GM21515 (cell line): ENCODE data around the gene MBD3L1.

Experiments
- ATAC-seq: cut with Tn5 transposase; IDR thresholded peaks from one replicate; pipeline ENCODE4 v1.9.1; 2021; ENCODE audit not compliant: unreplicated experiment

The MBD3L1 gene

DNA sequence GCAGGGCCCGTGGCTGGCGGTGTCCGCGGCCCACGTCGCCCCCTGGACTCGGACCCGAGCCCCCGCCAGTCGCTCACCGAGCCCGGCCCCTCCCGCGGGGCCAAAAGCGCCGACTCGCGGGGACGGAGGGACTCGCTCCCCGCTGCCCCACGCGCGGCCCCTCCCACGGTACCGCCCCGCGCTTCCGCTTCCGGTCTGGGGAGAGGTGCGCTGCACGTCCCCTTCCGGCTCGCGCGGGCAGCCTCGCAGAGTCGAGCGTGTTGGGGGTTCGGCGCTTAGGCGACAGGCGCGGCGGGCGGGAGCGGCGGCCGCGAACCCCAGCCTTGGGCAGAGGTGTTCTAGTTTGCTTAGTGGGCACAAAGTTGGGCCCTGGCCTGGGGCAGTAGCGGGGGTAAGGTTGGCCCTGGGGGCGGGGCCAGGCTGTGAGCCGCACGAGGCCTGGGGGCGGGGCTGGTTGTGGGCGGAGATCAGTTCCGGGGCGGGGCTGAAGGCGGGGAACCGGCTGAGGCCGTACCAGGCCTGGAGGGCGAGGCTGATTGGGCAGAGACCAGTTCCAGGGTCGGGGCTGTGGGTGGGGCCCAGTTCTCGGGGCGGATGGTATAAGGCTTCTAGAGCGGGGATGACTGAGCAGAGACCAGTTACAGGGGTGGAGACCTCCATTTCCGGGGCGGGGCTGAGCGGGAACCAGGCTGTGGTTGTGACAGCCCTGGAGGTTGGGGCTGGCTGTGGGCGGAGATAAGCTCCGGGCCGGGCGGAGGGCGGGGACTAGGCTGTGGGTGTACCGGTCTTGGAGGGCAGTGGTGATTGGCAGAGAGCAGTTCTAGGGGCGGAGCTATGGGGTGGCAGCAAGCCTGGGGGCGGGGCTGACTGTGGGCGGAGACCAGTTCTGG is at the start of gene MBD3L1, which contains the start of gene ZNF558:
MBD3L1 (plus strand) TSS at position 246 of the 890 bp plus-strand sequence. CDS start 10,302 bp downstream, outside the sequence.
ZNF558 (minus strand) TSS at position 173 of the 890 bp plus-strand sequence. CDS start 9,645 bp downstream, outside the sequence.
- ATAC-seq = peak; percentile 86

DNA sequence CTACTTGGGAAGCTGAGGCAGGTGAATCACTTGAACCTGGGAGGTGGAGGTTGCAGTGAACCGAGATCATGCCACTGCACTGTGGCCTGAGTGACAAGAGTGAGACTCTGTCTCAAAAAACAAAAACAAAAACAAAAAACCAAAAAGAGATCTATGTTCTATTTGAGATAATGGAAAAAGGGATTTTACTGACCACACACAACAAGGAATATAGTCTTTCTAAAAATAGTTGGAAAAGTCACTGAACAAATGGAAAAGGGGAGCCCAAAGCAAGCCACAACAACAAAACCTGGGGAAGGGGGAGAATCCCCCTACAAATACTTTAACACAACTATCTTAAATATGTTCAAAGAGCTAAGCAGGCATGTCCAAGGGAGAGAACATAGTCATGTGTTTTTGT is 37.4 kb upstream of the MBD3L1 start:
- no peak for ATAC-seq

DNA sequence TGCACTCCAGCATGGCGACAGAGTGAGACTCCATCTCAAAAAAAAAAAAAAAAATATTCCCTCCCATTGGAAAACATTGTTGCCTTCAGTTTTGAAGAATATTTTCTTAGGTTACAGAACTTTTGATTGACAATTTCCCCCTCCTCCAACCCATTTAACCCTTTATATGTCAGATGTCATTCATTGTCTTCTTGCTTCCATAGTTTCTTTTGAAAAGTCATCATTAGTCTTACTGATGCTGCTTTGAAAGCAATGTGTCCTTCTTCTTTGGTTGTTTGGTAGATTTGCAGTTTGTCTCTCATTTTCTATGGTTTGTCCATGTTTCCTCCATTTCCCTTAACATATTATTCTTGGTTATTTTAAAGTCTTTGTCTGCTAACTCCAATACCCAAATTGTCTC is 25.5 kb upstream of the MBD3L1 start:
- ATAC-seq = no peak

DNA sequence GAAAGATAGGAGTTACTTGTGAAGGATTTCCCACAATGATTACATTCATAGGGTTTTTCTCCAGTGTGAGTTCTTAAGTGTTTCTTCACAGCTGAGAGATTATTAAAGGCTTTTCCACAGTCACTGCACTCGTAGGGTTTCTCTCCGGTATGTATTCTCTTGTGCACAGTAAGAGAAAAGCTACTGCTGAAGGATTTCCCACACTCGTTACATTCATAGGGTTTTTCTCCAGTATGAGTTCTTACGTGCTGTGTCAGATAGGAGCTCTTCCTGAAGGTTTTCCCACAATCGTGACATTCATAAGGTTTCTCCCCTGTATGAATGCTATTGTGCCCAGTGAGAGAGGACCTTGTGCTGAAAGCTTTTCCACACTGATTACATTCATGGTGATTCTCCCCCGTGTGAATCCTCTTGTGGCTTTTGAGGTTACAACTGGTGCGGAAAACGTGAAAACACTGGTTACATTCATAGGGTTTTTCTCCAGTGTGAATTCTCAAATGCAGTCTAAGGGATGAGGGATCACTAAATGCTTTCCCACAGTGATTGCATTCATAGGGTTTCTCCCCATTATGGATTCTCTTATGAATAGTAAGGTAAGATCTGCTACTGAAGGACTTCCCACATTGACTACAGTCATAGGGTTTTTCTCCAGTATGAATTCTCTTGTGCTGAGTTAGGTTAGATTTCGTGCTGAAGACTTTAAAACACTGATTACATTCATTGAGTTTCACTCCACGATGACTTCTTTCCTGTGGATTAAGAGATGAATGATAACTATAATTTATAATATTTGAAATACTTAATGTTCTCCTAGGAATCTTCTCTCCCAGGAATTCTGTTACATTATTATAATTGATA is 20.6 kb upstream of the MBD3L1 start:
- ATAC-seq = no peak

DNA sequence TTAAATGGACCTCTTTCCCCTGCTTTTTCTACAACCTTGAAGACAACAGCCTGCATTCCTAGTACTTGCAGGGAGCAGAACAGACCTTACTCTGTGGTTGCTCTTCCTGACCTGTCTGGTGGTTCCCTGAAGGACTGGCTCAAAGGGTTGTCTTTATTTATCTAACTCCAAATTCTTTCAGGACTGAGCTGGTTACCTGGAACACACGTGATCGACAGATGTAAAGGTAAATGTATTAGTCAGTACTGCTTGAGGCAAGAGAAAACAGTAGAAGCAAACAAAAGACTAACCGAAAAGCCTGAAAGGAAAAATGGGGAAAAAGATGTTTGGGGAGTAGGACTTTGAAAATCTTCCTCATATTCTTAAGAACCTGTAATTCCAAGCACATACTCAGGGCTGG is 18.0 kb upstream of the MBD3L1 start:
- no peak for ATAC-seq

DNA sequence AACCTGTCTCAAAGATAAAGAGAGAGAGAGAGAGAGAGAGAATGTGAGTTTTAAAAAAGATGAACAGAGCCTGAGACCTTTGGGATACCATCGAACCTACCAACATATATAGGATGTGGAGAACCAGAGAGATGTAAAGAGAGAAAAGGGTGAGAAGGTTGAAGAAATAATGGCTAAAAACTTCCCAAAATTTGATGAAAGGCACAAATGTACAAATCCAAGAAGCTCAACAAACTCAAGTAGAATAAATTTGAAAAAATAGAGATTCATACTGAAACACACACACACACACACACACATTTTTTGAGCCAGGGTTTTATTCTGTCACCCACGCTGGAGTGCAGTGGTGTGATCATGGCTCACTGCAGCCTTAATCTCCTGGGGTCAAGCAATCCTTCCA is 16.4 kb upstream of the MBD3L1 start:
- ATAC-seq = no peak

DNA sequence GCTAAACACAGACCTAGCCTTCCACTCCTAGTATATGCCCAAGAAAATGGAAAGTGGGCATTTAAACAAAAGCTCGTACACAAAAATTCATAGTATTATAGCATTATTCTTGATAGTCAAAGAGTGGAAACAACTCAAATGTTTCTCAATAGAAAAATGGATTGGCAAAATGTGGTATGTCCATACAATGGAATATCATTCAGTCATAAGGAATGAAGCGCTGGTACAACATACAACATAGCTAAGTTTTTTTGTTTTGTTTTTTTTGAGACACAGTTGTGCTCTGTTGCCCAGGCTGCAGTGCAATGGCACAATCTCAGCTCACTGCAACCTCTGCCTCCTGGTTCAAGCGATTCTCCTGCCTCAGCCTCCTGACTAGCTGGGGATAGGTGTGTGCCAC is 11.9 kb upstream of the MBD3L1 start:
- ATAC-seq = no peak

DNA sequence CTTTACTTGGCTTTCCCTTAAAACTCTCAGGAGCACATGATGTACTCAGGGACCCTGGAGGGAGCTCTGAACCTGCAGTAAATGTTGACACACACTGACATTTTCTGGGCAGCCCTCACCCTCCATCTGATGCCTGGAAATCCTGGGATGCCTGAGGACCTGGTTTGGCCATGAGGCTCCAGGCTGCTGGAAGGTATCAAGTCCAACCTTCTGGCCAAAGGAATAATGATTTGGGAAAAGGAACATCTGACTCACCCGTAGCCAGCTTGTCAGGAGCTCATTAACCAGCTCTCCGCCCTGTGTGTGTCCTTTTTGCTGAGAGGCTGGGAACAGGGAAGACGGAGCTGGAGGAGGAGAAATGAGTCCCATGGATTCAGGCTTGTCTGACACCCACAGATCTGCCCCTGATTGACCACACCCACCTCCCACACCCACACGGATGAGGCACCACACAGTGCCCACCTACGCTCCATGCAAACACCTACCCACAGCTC is 10.4 kb upstream of the MBD3L1 start:
- ATAC-seq = no peak

DNA sequence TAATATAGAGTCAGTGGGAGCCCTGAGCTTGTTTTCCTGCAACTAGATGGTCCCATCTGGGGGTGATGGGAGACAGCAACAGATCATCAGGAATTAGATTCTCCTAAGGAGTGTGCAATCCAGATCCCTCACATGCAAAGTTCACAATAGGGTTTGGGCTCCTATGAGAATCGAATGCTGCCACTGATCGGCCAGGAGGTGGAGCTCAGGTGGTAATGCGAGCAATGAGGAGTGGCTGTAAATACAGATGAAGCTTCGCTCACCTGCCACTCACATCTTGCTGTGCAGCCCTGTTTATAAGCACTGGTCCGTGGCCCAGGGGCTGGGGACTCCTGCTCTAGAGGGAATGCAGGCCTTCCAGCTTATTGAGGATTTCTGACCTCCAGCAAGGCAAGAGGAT is 5.8 kb upstream of the MBD3L1 start:
- ATAC-seq = no peak

DNA sequence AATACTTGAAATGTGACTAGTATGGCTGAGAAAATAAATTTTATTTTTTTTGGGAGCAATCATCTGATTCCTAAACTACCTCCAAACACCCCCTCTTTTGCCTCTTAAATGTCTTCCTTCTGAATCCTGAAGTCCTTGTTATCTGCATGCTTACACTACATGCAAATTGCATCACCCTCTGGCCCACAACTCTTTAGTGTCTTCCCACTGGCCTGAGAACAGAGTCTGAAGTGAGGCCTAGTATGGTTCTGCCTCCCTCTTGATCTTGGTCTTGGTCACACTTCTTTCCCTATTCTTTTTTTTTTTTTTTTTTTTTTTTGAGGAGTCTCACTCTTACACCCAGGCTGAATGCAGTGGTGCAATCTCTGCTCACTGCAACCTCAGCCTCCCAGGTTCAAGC is 4.9 kb upstream of the MBD3L1 start:
- no peak for ATAC-seq

DNA sequence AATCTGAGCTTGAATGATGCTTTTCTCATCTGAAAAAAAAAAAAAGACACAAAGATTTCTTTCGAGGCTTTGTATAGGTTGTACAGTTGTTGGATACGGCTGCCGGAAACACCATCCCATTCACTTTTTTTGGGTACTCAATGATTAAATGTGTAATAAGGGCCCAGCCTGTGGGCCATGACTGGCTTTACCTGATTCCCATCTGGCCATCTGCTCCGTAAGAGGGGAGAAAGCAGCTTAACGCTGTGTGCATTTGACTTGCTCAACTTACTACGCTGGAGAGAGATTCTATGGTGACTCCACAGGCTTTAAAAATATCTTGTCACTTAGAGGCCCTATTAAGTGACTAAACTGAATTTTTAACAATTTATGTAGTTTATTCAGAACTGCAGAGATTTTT is 804 bp upstream of the MBD3L1 start:
- ATAC-seq = no peak

DNA sequence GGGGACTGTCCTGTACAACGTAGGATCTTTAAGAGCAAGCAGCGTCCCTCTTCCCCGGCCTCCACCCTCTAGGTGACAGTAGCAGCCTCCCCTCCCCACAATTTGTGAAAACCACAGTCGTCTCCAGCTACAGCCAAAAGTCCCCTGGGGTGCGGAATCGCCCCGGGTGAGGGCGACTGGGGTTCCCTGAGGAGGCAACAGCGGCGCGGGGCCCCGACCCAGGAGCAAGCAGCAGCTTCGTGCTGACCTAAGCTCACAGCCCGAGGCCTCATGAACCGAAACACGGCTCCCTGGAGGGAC is 395 bp upstream of the MBD3L1 start:
- ATAC-seq = peak; percentile 19

DNA sequence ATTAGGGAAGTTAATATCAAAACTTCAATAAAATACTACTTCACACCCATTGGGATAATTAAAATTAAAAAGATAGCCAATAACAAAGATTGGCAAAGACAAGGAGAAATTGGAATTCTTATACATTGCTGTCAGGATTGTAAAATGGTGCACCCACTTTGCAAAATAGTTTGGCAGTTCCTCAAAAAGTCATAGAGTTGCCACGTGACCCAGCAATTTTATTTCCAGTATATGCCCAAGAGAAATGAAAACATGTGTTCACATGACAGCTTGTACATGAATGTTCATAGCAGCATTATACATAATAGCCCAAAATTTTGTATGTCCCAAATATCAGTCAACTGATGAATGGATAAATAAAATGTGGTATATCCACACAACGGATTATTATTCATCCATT is 3.3 kb downstream of the MBD3L1 start:
- ATAC-seq = no peak

DNA sequence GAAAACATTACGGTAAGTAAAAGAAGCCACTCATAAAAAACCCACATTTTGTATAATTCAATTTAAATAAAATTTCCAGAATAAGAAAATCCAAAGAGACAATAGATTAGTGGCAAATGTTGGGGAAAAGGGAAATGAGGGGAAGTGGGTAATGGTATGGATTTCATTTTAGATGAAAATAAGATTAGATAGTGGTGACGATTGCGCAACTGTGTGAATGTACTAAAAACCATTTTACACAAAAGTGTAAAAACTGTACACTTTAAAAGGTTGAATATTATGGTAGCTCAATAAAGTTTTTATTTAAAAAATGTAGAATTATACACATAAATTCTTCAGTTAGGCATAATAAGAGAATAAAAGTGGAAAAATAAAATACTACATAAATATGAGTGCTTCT is 3.7 kb downstream of the MBD3L1 start:
- no peak for ATAC-seq

DNA sequence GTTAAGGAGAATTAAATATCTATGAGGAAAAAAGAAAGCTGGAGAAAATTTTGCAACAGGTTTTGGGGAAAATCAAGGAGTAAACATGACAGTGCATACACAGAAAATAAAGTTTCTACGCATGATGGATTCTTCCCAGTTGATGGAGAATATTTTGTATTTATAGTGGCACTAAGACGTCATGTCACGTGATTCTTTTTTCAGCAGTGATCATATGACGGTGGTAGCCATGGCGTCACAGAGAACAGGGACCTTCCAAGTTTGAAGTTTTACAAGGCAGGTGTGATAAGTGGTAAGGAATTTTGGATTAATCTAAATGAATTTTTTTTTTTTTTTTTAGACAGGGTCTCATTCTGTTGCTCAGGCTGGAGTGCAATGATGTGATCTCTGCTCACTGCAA is 8.5 kb downstream of the MBD3L1 start:
- no peak for ATAC-seq

DNA sequence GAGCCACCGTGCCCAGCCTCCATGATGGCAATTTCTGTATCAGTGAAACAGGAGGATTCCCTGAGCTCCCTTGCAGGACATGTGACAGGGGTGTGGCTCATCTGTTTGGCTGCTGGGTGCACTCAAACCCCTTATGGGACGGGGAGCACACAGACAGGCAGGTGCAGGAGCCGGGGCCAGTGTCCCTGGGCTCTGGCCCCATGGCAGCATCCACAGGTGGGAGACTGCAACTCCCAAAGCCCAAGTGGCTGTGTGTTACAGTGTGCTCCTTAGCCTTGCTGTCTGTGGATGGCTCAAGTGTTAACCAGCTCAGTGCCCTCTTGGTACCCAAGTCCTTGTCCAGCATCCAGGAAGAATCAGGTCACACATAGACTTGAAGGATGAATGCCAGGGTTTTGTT is 14.6 kb downstream of the MBD3L1 start:
- no peak for ATAC-seq

DNA sequence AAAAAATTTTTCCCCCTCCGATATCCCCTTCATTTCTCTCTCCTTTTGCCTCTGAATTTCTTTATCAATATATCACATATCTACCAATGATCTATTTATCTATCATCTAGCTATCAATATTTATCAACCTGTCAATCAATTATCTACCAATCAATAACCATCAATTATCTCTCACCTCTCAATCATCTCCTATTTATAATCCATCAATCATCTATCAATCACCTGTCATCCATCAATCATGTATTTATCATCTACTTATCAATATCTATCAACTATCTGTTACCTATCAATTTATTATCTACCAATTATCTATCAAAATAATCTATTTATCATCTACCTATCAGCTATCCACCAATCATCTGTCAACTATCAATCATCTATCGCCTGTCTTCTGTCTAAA is 17.1 kb downstream of the MBD3L1 start:
- no peak for ATAC-seq

DNA sequence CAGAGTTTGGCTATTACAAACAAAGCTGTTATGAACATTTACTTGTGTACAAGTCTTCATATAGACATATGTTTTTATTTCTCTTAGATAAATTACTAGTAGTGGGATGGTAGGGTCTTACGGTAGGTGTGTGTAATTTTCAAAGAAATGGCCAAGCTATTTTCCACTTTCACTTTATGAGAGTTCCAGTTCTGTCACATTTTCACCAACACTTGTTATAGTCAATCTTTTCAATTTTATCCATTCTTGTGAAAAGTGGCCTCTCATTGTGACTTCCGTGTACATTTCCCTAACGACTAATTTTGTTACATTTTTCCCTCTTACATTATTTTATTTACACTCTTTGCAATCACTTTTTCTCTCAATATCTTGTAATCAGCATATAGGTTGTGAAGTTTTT is 18.3 kb downstream of the MBD3L1 start:
- no peak for ATAC-seq

DNA sequence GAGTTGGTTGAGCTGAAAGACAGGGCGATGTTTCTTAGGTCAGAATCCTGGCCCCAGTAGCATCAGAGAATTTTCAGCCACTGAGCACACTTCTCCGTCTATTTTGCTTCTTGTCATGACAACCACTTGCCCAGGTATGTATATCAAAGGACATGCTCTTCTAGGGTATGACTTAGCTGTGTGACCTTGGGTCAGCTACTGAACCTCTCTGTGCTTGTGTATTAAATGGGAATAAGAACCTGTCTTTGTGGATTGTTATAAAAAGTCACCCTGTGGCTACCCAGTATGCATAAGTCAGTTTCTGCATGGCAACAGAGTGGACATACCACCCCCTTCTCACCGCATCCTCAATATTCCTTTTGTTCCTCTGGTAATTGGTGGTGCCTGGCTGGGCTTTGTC is 26.1 kb downstream of the MBD3L1 start:
- no peak for ATAC-seq

DNA sequence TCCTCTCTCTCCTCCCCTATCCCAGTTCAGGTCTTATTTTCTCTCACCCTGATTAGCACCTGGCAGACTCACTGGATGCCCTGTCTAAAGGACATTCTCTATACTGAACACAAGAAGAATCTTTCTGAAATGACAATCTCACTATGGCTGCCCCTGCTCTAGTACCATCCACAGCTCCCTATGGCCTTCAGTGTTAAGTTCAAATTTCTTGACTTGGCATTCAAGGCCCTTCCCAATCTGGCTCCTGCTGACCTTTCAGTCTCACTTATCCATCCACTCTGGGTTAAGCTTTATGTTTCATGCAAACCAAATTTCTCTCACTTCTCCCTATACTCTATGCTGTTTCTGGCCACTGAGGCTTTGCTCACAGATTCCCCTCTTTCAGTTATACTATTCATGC is 34.2 kb downstream of the MBD3L1 start:
- no peak for ATAC-seq

DNA sequence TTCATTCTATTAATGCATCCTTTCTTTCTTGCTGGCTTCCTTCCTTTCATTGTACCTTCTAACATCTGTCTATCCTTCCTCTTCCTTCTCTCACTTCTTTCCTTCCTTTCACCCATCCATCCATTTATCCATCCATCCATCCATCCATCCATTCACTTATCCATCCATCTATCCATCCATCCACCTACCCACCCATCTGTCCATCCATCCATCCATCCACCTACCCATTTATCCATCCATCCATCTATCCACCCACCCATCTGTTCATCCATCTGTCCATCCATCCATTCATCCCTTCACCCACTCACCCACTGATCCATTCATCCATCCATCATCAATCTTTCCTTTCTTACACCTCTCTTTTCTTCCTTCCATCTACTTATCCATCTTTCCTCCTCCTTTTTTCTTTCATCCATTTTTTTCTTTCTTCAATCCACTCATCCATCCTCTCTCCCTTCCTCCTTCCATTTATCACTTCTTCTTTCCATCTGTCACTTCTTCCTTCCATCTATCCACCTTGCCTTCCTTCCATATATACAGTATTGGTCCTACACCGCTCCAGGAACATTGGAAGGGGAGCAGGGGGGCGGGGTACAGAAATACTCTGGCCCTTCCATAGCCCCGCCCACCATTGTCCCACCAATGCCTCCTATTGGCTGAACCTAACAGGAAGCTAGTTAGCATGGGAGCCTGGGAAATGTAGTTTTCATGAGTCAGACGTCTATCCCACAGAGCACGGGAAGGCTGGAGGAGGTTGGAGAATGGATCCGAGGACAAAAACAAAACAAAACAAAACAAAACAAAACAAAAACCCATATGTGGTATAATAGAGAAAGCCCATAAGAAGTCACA is 45.9 kb downstream of the MBD3L1 start:
- no peak for ATAC-seq
